ENCODE data around the gene RNU2-1.
A peak's percentile ranks its signal among the peaks of the same experiment; 100 is the strongest.
"Not testable (repeated sequence)": the region's sequence is repeated elsewhere in the genome, so short reads cannot be mapped to it uniquely, and the experiment has no call there.

The RNU2-1 gene

DNA sequence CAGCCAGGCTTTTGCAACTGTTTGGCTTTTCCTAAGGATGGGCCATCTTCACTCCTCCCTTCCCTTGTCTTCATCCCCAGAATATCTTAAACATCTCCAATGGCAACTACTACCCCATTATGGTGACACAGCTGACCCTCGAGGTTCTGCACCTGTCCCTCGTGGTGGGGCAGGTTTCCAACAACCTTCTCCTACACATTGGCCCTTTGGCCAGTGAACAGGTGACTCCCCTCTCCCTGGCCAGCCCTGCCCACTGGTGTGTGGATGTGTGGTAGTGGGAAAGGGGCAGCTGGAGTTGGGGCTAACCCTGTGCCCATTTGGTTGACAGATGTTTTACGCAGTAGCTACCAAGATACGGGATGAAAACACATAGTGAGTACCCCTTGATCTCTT is 17.4 kb downstream of the RNU2-1 start:
- no peak for DNase-seq (ENCODE audit: low read depth)

DNA sequence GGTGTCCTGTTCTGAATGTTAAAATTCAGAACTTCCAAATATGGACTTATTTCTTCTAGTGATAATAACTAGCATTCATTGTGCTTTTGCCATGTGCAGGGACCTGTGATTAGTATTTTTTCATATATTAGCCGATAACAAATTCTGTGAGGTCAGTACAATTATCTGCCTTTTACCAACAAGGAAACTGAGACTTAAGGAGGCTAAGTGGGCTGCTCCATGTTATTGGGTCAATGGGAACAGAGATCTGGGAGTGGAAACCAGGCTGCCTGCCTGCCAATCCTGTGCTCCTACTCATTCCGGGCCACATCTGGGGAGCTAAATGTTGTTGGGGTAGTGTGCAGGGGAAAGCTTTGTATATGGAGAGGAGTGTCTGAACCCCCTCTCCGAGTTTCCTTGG is 18.4 kb downstream of the RNU2-1 start:
- no peak for DNase-seq (ENCODE audit: low read depth)

DNA sequence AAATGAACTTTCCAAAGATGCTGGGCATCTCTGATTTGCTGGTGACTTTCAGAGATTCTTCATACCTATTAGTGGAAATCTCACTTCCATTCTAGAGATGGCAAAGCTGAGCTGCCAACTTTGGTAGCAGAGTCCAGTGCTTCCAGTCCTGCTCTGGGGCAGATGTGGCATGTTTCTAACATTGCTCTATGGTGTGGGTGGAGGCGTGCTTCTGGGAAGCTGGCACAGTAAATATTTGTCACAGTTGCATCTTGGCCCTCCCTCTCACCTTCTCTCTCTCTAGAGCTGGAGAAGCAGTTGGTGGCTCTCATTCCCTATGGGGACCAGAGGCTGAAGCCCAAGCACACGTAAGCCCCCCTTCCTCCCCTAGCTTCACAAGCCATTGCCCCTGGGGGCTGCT is 20.2 kb downstream of the RNU2-1 start:
- DNase-seq (ENCODE audit: low read depth), result no peak

DNA sequence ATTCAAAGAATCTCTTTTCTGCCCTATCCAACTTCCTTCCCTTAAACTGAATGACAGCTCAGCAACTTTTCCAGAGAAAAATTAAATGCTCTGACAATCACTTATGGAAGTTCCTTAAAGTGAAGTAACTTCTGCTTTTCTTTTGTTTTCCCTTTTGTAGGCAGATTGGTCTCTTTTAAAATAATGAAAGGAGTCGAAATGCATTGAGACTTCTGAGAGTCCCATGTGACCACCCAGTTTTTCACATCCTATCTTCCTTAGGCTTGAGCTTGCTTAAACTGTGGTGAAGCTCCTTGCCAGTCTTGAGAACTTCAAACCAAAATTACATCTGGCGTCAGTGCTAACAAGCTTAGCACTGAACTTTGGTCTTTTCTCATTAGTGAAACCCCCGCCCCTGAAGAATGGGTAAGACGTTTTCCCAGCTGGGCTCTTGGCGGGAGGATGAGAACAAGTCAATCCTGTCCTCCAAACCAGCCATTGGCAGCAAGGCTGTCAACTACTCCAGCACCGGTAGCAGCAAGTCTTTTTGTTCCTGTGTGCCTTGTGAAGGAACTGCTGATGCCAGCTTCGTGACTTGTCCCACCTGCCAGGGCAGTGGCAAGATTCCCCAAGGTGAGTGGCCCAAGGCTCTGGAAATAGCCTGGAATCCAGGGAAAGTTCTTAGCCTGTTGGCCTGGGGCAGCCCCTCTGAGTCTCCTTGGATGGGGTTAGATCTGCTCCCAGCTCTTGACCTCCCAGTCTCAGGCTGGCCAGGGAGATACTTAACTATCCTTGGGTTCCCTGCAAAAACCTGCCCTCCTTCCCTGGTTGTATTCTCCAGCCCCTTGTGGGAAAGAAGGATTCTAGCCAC is 20.9 kb downstream of the RNU2-1 start:
- no peak for DNase-seq (ENCODE audit: low read depth)

DNA sequence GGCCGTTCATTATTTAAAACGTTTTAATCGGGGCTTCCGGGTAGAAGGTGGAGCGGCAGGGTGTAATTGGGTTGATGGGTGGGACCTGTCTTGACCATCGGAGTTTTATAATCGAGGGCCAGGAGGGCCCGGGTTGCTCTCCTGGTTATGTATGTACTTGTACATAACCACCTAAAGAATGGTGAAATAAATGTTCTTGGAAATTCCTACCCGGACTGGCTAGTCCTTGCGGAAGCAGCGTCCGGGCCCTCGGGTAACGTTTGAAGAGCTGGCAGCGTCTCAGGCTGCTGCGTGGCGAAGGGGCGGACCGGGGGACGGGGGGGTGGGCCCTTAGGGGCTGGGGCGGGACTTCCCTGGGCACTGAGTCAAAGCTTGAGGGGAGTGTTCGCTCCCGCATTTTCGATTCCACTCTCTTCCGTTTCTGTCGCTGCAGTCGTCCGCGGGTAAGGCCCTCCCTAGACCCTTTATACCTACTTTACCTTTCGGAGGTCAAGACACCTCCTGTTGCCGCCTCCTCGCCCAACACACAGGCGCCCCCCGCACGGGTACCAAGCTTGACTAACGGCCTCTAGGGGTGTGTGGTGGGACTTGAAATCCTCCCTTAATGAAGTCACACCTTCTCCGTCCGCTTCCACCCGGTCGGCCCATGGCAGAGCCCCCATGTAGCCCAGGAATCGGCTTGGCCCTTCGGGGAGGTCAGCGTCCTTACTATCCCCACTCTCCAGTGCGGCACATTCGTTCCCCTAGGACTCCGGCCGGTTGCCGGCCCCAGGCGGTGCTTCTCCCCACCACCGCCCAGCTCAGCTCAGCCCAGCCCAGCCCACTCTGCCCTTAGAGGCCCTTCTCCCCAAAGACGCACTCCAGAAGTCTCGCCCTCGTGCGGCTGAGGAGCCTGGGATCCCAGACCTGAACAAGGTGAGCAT is 22.0 kb downstream of the RNU2-1 start, which contains the start of gene TMEM106A:
TSS of gene TMEM106A (plus strand) at position 396 of the 923 bp plus-strand sequence. CDS start 1,167 bp downstream, outside the sequence.
- peak; percentile 57 for DNase-seq (ENCODE audit: low read depth)

DNA sequence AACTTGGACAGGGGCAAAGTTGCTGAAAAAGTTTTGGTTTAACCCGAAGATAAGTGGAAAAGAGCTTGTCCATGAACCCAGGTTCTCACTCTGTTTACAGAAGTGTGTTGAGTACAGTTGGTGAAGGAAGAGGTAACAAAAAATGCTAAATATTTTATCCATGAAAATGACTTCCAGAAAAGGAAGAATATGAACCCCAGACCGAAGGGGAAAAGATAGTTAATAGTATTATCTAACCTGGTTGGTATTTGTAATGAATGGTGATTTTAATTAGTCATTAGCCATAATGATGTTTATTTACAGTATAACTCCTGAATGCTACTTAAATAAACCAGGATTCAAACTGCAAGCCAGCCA is 22.7 kb downstream of the RNU2-1 start:
- DNase-seq (ENCODE audit: low read depth), result no peak

DNA sequence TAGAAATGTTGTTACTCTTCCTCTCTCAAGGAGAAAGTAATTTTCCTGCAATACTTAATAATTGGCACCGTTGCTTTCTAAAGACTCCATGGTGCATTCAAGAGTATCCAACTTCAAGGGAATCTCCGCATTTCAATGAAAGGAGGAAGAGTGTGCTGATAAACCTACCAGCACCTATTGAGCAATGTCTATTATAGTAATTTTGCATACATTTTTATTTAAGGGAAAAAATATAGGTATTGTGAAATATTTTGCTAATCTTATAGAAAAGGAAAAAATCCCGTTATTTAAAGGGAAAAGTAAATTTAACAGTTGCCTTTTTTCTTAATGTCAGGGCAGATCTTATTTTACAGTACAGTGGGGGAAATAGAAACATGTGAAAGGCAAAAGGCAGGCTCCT is 23.2 kb downstream of the RNU2-1 start:
- no peak for DNase-seq (ENCODE audit: low read depth)

DNA sequence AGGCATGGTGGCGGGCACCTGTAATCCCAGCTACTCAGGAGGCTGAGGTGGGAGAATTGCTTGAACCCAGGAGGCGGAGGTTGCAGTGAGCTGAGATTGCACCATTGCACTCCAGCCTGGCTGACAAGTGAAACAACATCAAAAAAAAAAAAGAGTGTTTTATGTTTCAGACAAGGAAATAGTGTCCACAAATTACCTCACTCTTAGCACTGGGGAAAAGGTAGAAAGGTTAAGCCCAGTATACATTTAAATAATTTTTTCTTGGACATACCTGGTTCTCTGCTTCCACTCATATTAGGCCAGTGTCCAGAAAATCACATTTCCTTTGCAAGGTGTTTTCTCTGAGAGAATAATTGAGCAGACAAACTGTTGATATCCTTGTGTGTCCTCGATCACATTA is 30.8 kb downstream of the RNU2-1 start:
- not testable (repeated sequence) for DNase-seq (ENCODE audit: low read depth)

- no peak for DNase-seq (ENCODE audit: low read depth)
Observed at GRCh38 chr17:43200127-43200526, 33.6 kb downstream of the RNU2-1 start.

- DNase-seq (ENCODE audit: low read depth), result no peak
Observed at GRCh38 chr17:43199633-43200032, 34.1 kb downstream of the RNU2-1 start.

- DNase-seq (ENCODE audit: low read depth), result no peak
Observed at GRCh38 chr17:43193251-43193650, 40.5 kb downstream of the RNU2-1 start.

DNA sequence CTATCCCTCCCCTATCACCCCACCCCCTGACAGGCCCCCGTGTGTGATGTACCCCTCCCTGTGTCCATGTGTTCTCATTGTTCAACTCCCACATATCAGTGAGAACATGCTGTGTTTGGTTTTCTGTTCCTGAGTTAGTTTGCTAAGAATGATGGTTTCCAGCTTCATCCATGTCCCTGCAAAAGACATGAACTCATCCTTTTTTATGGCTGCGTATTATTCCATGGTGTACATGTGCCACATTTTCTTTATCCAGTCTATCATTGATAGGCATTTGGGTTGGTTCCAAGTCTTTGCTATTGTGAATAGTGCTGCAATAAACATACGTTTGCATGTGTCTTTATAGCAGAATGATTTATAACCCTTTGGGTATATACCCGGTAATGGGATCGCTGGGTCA is 47.1 kb downstream of the RNU2-1 start:
- DNase-seq (ENCODE audit: low read depth), result not testable (repeated sequence)

DNA sequence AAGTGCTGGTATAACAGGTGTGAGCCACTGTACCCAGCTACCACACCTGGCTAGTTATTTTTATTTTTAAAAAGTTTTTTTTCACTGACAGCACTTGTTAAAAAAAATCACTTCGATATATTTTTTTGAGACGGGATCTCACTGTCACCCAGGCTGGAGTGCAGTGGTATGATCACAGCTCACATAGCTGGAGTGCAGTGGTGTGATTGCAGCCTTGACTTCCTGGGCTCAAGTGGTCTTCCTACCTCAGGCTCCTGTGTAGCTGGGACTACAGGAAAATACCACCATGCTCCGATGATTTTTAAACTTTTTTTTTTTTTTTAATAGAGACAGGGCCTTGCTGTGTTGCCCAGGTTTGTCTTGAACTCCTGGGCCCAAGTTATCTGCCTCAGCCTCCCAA is 49.9 kb downstream of the RNU2-1 start:
- DNase-seq (ENCODE audit: low read depth), result no peak
